Measurements from ENCODE around the gene FRY. TPM values are rescaled to one million over a fixed set of nuclear protein-coding genes. Genes with fewer than 3 reads are reported as not detected.
A peak's percentile ranks its signal among the peaks of the same experiment; 100 is the strongest.

The FRY gene
- total and polyA plus RNA-seq, 4 donors: 6.2 to 31.2 (median 12.7) TPM

GRCh38 chr13:32243695-32244094, 212.1 kb downstream of the FRY start:
- TF ChIP-seq RAD21 (IDR thresholded peaks at IDR 0.05) (no peak), RXRA (IDR thresholded peaks at IDR 0.05) (no peak), JUND (IDR thresholded peaks at IDR 0.05) (no peak), HNF4G (IDR thresholded peaks at IDR 0.05) (no peak)
- H3K27ac ChIP-seq (ENCODE audit: low read depth in 1 of 2, low read length in 2 of 2): peak overlapping the region in 1 of 2 donors; percentile 8
- H3K4me1 ChIP-seq (ENCODE audit: control insufficient read depth in 4 of 4, insufficient read depth in 4 of 4, low read length in 3 of 4): peaks cover 0 to 3% (median 0%) of the 10 kb centered on the region in 4 donors
- peaks cover 1 to 17% (median 4%) of the 10 kb centered on the region in 4 donors for H3K36me3 ChIP-seq (ENCODE audit: control insufficient read depth in 4 of 4, insufficient read depth in 3 of 4, low read depth in 1 of 4, low read length in 3 of 4)
- H3K4me3 ChIP-seq (ENCODE audit: low read depth in 1 of 3, low read length in 3 of 3): no peak overlapping the region
- no peaks in the 10 kb centered on the region for H3K27me3 ChIP-seq (ENCODE audit: control insufficient read depth in 4 of 4, insufficient read depth in 4 of 4, low read length in 3 of 4)
- no peak for DNase-seq (ENCODE audit: low spot score)
- 90% methylated on average over 5 of the region's 5 CpGs for WGBS
- no peaks in the 10 kb centered on the region for H3K9me3 ChIP-seq (ENCODE audit: control insufficient read depth in 4 of 4, low read length in 3 of 4)
- H3K9ac ChIP-seq (ENCODE audit: low read depth in 1 of 2, low read length in 2 of 2): no peak overlapping the region

- TF ChIP-seq ATF3 (IDR thresholded peaks at IDR 0.05) (no peak), SP1 (IDR thresholded peaks at IDR 0.05) (no peak), EGR1 (IDR thresholded peaks at IDR 0.05; ENCODE audit: low read depth in 2 of 2) (no peak), REST (IDR thresholded peaks at IDR 0.05) (no peak), ZBTB33 (IDR thresholded peaks at IDR 0.05) (no peak), HNF4A (conservative IDR thresholded peaks at IDR 0.05) (no peak), JUND (IDR thresholded peaks at IDR 0.05) (no peak)
- Histone ChIP-seq H3K36me3 (ENCODE audit: control insufficient read depth in 4 of 4, insufficient read depth in 3 of 4, low read depth in 1 of 4, low read length in 3 of 4) (peaks cover 0 to 6% (median 2%) of the 10 kb centered on the region in 4 donors), H3K27ac (ENCODE audit: low read depth in 1 of 2, low read length in 2 of 2) (no peak overlapping the region), H3K4me3 (ENCODE audit: low read depth in 1 of 3, low read length in 3 of 3) (no peak overlapping the region), H3K9me3 (ENCODE audit: control insufficient read depth in 4 of 4, low read length in 3 of 4) (no peaks in the 10 kb centered on the region), H3K9ac (ENCODE audit: low read depth in 1 of 2, low read length in 2 of 2) (no peak overlapping the region), H3K27me3 (ENCODE audit: control insufficient read depth in 4 of 4, insufficient read depth in 4 of 4, low read length in 3 of 4) (no peaks in the 10 kb centered on the region), H3K4me1 (ENCODE audit: control insufficient read depth in 4 of 4, insufficient read depth in 4 of 4, low read length in 3 of 4) (peaks cover 0 to 3% (median 0%) of the 10 kb centered on the region in 4 donors)
- WGBS: 90% methylated on average over 5 of the region's 5 CpGs
- no peak for DNase-seq (ENCODE audit: low spot score)
These were observed 214.0 kb downstream of the FRY start for GRCh38 chr13:32245555-32245954.

GRCh38 chr13:32246468-32246867, 214.9 kb downstream of the FRY start:
- no peak overlapping the region for H3K9ac ChIP-seq (ENCODE audit: low read depth in 1 of 2, low read length in 2 of 2)
- no peak overlapping the region for H3K4me3 ChIP-seq (ENCODE audit: low read depth in 1 of 3, low read length in 3 of 3)
- H3K9me3 ChIP-seq (ENCODE audit: control insufficient read depth in 4 of 4, low read length in 3 of 4): no peaks in the 10 kb centered on the region
- H3K27ac ChIP-seq (ENCODE audit: low read depth in 1 of 2, low read length in 2 of 2): no peak overlapping the region
- H3K27me3 ChIP-seq (ENCODE audit: control insufficient read depth in 4 of 4, insufficient read depth in 4 of 4, low read length in 3 of 4): no peaks in the 10 kb centered on the region
- H3K36me3 ChIP-seq (ENCODE audit: control insufficient read depth in 4 of 4, insufficient read depth in 3 of 4, low read depth in 1 of 4, low read length in 3 of 4): peaks cover 0 to 5% (median 0%) of the 10 kb centered on the region in 4 donors
- WGBS: 54% methylated on average over 2 of the region's 2 CpGs
- DNase-seq (ENCODE audit: low spot score): peak; percentile 58
- peaks cover 0 to 3% (median 0%) of the 10 kb centered on the region in 4 donors for H3K4me1 ChIP-seq (ENCODE audit: control insufficient read depth in 4 of 4, insufficient read depth in 4 of 4, low read length in 3 of 4)
- TF ChIP-seq EGR1 (IDR thresholded peaks at IDR 0.05; ENCODE audit: low read depth in 2 of 2) (no peak), MAX (IDR thresholded peaks at IDR 0.05) (no peak), YY1 (IDR thresholded peaks at IDR 0.05) (no peak), JUND (IDR thresholded peaks at IDR 0.05) (no peak), SP1 (IDR thresholded peaks at IDR 0.05) (no peak), NR2F2 (IDR thresholded peaks at IDR 0.05) (no peak), CTCF (IDR thresholded peaks at IDR 0.05; ENCODE audit: low read depth, low read length, missing input control) (peak; percentile 72), HNF4A (conservative IDR thresholded peaks at IDR 0.05) (no peak), GABPA (IDR thresholded peaks at IDR 0.05 in 1 of 2, conservative IDR thresholded peaks at IDR 0.05 in 1 of 2) (no peak), FOXA2 (IDR thresholded peaks at IDR 0.05) (no peak), REST (IDR thresholded peaks at IDR 0.05) (no peak)
